GM19351 (cell line): ENCODE data around the gene ARF6.
"Not testable (repeated sequence)": the region's sequence is repeated elsewhere in the genome, so short reads cannot be mapped to it uniquely, and the experiment has no call there.

Source experiments
- ATAC-seq: cut with Tn5 transposase; IDR thresholded peaks from one replicate; pipeline ENCODE4 v1.9.1; 2021; ENCODE audit warnings: mild to moderate bottlenecking, moderate library complexity; ENCODE audit not compliant: unreplicated experiment

ARF6 gene

DNA sequence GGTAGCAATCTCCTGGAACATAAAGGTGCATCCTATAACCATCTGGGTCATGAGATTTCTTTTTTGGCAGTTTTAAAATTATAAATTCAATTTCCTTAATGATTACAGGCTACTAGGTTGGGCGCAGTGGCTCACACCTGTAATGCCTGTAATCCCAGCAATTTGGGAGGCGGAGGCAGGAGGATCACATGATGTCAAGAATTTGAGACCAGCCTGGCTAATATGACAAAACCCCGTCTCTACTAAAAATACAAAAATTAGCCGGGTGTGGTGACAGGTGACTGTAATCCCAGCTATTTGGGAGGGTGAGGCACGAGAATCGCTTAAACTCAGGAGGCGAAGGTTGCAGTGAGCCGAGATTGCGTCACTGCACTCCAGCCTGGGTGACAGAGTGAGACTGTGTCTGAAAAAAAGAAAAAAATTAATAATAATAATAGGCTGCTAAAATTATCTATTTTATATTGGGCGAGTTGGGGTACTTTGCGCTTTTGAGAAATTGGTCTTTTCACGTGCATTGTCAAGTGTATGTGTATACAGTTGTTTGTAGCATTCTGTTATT lies 17.2 kb upstream of the ARF6 start:
- no peak for ATAC-seq

DNA sequence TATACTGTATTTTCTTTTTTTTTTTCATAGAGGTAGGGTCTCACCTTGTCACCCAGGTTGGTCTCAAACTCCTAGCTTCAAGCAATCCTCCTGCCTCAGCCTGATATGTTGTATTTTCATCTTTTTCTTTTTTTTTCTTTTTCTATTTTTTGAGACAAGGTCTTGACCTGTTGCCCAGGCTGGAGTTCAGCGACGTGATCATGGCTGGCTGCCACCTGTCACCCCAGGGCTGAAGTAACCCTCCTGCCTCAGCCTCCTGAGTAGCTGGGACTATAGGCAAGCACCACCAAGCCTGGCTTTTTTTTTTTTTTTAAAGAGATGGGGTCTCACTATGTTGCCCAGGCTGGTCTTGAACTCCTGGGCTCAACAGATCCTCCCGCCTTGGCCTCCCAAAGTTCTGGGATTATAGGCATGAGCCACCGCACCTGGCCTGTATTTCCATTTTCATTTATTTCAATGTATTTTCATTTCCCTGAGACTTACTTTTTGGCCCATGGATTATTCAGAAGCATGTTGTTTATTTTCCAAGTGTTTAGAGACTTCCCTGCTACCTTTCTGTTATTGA lies 16.2 kb upstream of the ARF6 start:
- no peak for ATAC-seq

DNA sequence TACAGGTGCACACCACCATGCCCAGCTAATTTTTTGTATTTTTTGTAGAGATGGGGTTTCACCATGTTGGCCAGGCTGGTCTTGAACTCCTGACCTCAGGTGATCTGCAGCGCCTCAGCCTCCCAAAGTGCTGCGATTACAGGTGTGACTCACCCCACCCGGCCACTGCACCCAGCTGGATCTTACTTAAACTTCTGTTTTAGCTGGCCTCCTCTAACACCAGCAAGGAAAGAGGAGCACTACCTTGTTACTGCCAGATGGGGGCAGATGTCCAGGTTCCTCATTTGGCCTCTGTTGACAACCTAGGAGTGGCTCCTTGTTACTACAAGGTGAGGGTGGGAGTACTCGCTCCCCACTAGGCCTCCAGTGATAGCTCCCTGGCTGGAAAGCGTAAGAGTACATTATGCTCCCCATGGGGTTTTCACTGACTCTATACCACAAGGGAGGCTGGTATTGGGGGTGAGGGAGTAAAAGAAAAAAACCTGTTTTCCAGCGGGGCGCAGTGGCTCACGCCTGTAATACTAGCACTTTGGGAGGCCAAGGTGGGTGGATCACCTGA lies 13.2 kb upstream of the ARF6 start:
- ATAC-seq: peak; percentile 88

DNA sequence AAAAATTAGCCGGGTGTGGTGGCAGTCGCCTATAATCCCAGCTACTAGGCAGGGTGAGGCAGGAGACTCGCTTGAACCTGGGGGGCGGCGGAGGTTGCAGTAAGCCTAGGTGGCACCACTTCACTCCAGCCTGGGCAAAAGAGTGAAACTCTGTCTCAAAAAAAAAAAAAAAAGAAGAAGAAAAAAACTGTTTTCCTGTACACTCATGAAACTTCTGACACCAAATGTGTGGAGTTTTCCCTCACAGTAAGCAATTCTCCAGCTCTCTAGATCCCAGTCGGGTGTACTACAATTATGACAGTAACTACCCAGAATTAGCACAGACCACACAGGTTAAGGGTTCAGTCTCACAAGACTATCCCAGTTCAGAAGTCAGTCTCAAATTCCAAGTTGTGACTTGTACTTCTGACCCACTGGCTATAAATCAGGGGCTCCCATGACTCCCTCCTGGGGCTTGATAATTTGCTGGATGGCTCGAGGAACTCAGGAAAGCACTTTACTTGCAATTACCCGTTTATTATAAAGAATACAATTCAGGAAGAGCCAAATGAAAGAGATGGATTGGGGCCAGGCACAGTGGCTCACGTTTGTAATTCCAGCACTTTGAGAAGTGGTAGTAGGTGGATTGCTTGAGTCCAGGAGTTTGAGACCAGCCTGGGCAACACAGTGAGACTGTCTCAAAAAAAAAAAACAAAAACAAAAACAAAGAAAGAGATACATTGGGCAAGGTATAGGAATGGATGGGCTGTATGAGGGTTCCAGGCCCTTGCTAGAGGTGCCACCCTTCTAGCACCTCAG lies 12.4 kb upstream of the ARF6 start:
- no peak for ATAC-seq

DNA sequence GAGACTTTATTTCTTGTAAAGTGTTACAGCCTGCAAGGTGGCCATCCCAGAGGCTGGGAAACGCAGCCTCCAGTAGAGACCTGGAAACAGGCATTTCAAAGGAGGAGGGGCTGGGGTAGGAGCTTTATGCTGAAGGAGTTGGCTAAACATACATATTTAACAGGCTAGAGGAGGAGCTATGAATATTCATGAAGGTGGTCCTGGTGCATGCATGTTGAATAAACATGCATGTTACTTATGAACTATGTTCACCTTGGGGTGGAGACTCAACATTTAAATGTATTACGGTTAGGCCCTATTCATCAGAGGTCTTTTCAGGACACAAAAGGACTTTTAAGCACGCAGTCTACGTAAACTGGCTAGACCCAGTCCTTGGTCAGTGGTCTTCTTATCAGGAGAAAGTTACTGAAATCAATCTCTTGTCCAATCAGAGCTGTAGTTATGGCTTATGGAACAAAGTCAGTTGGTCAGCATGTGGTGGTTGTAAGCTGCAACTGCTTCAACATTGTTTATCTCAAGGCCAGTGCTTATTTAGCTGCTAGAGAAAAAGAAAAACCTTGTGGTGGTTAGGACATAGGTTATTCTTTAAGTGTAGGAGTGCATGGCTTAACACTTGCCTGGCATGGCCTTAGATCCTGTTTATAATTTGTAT lies 11.4 kb upstream of the ARF6 start:
- no peak for ATAC-seq

DNA sequence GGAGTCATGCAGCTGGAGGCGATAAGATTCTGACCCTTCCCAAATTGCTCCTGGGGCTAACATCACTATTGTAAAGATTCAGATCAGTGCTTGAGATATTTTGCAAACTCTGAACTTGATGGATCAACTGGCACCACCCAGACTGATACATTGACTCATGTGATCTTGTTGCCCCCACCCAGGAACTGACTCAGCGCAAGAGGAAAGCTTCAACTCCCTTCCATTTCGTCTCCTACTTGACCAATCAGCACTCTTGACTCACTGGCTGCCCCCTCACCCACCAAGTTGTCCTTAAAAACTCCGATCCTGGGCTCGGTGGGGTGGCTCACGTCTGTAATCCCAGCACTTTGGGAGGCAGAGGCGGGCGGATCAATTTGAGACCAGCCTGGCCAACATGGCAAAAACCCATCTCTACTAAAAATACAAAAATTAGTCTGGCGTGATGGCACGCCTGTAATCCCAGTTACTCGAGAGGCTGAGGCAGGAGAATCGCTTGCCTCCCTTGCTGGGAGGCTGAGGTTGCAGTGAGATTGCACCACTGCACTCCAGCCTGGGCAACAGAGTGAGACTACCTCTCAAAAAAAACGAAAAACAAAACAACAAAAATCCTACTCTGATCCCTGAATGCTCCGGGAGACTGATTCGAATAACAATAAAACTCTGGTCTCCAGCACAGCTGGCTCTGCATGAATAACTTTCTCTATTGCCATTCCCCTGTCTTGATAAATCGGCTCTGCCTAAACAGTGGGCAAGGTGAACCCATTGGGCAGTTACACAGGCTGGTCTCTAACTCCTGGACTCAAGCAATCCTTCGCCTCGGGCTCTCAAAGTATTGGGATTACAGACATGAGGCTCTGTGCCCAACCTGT lies 9.8 kb upstream of the ARF6 start:
- no peak for ATAC-seq

DNA sequence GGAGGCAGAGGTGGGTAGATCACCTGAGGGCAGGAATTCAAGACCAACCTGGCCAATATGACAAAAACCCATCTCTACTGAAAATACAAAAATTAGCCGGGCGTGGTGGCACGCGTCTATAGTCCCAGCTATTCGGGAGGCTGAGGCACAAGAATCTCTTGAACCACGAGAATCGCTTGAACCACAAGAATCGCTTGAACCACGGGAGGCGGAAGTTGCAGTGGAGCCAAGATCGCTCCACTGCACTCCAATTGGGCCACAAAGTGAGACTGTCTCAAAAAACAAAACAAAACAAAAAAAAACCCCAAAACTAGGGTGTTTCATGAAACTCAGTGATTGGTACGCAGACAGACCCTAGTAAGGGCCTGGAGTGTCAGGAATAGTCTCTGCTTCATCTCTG lies 6.4 kb upstream of the ARF6 start:
- no peak for ATAC-seq

DNA sequence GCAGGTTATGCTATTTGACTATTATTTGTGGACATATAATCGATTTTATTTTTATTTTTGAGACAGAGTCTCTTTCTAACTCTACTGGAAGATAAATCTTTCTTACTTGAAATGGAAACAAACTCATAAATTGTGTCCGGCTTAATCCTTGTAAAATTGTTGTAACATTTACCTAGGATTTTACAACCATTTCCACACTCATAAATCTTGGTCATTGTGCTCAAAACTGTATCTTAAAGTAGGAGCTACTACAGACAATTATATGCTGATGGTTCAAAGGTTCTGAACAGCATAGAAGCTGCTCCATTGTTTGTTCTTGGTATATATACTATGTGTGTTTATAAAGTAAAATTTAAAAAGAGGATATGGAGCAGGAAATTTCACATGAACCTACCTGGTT lies 4.6 kb upstream of the ARF6 start:
- ATAC-seq: no peak

DNA sequence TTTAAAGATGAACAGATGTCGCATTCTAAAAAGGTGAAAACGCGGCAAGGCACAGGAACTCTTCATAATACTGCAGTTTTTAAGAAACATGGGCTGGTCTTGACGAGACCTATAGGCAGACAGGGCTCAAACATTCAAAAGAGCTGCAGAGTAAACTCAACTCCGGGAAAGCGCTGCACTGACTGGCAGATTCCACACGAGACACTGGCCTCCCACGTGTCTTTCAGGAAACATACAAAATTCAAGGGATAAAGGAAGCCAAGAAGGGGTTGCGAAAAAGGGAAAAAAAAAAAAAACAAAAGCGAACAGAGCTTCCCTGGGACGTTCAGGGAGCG lies 614 bp upstream of the ARF6 start:
- peak; percentile 38 for ATAC-seq

DNA sequence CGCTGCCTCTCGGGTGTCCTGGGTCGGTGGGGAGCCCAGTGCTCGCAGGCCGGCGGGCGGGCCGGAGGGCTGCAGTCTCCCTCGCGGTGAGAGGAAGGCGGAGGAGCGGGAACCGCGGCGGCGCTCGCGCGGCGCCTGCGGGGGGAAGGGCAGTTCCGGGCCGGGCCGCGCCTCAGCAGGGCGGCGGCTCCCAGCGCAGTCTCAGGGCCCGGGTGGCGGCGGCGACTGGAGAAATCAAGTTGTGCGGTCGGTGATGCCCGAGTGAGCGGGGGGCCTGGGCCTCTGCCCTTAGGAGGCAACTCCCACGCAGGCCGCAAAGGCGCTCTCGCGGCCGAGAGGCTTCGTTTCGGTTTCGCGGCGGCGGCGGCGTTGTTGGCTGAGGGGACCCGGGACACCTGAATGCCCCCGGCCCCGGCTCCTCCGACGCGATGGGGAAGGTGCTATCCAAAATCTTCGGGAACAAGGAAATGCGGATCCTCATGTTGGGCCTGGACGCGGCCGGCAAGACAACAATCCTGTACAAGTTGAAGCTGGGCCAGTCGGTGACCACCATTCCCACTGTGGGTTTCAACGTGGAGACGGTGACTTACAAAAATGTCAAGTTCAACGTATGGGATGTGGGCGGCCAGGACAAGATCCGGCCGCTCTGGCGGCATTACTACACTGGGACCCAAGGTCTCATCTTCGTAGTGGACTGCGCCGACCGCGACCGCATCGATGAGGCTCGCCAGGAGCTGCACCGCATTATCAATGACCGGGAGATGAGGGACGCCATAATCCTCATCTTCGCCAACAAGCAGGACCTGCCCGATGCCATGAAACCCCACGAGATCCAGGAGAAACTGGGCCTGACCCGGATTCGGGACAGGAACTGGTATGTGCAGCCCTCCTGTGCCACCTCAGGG lies 679 bp downstream of the ARF6 start:
- ATAC-seq: peak; percentile 39

DNA sequence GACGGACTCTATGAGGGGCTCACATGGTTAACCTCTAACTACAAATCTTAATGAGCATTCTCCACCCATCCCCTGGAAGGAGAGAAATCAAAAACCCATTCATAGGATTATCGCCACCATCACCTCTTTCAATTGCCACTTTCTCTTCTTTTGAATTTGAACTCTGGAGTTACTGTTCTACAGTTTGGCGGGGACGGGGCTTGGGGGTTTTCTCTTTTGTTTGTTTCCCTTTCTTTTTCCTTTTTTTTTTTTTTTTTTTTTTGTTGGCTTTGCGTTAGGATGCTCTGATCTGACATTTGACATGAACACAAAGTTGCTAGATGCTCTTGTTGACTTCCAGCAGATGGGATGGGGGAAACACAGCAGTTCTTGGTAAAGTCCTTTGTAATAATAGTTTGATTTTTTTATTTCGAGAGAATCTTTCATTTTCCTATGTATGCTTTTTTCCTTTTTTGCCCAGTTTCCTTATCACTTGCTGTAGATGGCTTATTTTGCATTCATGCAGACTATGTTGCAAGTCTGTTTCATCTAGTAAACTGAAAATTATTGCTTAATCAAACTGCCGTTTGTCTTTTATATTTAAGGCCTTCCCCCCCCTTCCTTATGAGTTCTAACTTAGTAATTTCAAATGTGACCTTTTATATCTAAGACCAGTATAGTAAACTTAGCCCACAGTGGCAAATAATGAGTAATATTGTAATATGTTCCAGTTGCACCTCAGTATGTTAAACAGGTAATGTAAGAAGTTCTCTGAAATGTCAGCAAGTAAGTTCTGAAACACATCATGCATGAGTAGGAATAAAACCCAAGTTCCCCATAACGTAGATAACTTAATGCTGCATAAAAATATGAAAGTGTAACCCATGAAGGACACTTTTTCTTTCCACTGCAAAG lies 1.6 kb downstream of the ARF6 start:
- ATAC-seq: not testable (repeated sequence)

DNA sequence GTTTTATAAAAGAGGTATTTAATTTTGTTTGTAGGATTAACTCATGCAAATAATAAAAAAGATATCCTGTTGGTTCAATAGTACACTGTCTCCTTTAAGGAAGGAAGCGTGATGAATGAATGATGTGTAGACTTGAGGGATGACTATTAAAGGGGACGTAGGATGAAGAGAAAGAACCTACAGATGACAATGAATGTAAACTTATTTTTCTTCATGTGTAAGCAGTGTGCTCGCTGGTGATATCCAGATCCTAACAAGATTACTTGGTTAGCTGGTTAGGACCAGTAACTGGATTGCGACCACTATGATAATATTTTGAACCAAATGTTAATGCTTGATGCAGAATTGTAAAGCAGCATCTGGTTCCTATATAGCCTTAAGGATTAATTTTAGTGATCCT lies 2.6 kb downstream of the ARF6 start:
- ATAC-seq: no peak

DNA sequence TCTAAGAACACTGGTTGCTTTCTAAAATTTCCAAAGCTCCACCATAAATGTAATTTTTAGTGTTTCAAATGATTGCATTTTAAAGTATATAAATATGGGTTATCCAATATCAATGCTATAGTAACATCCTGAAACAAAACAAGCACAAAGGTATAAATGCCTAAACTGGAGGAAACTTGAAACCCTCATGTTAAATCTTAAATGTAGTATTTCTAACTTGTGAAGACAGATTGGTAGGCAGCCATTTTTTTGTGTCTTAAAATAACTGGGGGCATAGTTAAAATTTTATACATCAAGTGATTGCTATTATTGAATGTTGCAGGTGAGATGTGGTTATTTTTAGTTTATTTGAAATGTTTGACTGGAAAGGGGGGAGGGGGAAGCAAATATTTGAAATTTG lies 3.4 kb downstream of the ARF6 start:
- not testable (repeated sequence) for ATAC-seq

DNA sequence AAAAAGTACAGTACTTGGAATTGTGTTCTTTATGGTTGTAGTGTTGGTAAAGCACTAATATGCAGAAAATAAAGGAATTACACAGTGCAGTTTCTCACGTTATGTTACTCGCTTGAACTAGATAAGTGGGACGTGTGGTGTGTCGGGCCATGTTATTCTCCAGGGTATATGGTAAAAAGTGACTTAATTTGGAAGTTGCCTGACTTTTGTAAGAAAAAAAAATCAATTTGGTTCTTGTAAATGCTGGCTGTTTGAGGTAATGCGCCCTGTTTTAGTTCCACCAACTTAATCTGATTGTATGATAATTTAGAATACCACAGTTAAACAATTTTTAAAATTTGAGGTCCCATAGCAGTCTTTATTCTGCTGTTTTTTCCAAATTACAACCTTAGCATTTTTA lies 4.1 kb downstream of the ARF6 start:
- no peak for ATAC-seq

DNA sequence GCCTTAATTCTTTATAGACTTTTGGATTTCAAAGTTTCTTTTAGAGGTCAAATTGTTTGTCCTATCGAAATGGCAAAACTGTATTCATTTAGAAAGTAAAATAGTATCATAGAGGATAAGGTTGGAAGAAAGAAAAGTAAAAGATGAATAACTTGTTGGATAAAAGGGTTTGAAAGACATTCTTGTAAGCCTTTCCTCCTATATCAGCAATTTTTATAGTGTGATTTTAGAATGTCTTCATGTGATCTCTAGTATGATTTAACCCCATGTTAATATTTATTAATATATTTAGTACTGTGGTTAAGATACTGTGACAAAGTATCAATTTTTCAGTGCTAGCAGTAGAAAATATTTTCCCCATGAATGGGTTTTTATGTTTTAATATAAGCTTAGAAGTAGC lies 4.5 kb downstream of the ARF6 start:
- ATAC-seq: no peak

DNA sequence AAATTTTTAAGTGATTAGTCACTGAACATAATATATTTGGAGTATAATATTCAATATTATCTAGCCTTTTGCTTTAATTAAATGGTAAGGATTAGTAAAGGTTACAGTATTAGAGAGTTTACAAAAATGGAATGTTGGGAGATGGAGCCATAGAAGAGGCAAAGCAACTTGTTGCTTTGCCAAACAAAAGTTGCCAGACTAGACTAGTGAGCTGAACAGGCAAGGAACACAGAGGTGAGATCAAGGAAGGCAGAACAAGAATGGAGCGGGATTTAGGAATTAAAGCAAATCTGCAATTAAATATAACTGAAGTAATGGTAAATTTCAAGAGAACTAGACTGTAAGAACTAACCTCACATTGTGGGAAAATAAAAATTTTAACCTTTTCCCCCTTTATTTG lies 5.1 kb downstream of the ARF6 start:
- no peak for ATAC-seq

DNA sequence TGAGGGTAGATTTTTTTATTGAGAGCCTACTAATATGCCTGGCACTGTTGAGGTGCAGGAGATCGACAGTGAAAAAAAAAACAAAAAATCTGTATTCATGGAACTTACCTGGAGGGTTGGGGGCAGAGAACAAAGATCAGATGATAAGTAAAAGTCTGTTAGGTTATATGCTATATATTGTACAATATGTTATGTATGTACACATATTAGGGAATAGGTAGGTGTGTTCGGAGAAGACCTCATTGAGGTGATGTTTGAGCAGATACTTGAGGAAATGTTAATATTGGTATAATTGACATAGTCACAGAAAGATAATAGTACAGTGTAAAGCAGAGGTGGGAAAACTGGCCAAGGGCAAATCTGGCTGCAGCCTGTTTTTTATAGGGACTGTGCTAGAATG lies 5.6 kb downstream of the ARF6 start:
- ATAC-seq: no peak

DNA sequence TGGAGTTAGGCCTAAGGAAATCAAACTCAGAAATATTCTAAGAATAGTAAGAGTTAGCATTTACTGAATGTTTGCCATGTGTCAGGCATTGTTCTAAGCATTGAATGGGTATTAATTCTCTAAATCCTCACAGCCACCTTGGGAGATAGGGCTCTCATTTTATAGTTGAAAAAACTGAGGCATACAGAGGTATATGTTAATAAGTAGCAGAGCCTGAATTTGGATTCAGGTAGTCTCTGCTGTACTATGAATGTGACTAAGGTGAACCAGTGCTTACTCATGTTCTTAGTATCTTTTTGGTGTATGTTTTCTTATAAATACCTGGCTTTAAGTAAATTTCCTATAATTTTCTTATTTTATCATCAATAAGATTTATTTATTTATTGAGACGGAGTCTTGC lies 8.1 kb downstream of the ARF6 start:
- ATAC-seq: no peak

DNA sequence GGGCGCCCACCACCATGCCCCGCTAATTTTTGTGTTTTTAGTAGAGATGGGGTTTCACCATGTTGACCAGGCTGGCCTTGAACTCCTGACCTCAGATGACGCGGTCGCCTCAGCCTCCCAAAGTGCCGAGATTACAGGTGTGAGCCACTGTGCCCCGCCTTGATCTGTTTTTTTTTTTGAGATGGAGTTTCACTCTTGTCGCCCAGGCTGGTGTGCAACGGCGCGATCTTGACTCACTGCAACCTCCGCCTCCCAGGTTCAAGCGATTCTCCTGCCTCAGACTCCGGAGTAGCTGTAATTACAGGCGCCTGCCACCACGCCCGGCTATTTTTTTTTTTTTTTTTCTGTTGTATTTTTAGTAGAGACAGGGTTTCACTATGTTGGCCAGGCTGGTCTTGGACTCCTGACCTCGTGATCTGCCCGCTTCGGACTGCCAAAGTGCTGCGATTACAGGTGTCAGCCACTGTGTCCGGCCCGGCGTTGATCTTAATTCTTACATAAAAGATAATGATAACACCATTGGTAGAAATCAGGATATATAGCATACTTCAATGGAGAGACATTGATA lies 9.9 kb downstream of the ARF6 start:
- ATAC-seq: not testable (repeated sequence)
